Heart left ventricle (tissue), 16 donors: ENCODE results near the gene LAMA4. TPM values are rescaled to one million over a fixed set of nuclear protein-coding genes. Genes with fewer than 3 reads are reported as not detected.

Experiments used
- ATAC-seq, 4 donors: fragments of 200-7000 bp; cut with Tn5 transposase; one replicate each; pipeline ENCODE4 v1.9.1; 2020 to 2022; ENCODE audit warnings: moderate library complexity in 4 of 4, mild to moderate bottlenecking in 3 of 4, moderate number of reproducible peaks in 1 of 4
- DNase-seq, 5 donors: peaks; one replicate each; pipeline ENCODE4 v3.0.0-alpha.2; 2020
- H3K27ac ChIP-seq, 12 donors: fragments of 200-600 bp; sonication (generic) in 4 of 12; one replicate each; pipeline versions ENCODE4 v1.5.0 to v1.8.0; 2016 to 2022; ENCODE audit warnings: mild to moderate bottlenecking in 2 of 12
- H3K27me3 ChIP-seq, 9 donors: fragments of 200-600 bp; sonication (generic) in 2 of 9; one replicate each; pipeline versions ENCODE4 v1.5.1 to v1.8.0; 2016 to 2022; ENCODE audit warnings: mild to moderate bottlenecking in 3 of 9
- H3K36me3 ChIP-seq, 9 donors: fragments of 200-600 bp; sonication (generic) in 2 of 9; one replicate each; pipeline versions ENCODE4 v1.5.0 to v1.8.0; 2018 to 2022; ENCODE audit warnings: mild to moderate bottlenecking in 2 of 9
- H3K4me1 ChIP-seq, 12 donors: fragments of 200-600 bp; sonication (generic) in 4 of 12; one replicate each; pipeline versions ENCODE4 v1.5.0 to v1.8.0; 2016 to 2022; ENCODE audit warnings: mild to moderate bottlenecking in 3 of 12
- H3K4me3 ChIP-seq, 12 donors: fragments of 200-600 bp; sonication (generic) in 4 of 12; one replicate each; pipeline versions ENCODE4 v1.5.0 to v1.8.0; 2017 to 2022; ENCODE audit warnings: mild to moderate bottlenecking in 9 of 12, moderate library complexity in 4 of 12
- H3K9me3 ChIP-seq, 12 donors: fragments of 200-600 bp; sonication (generic) in 4 of 12; one replicate each; pipeline versions ENCODE4 v1.5.0 to v1.8.0; 2016 to 2022; ENCODE audit warnings: mild to moderate bottlenecking in 1 of 12
- CTCF ChIP-seq, 12 donors: fragments of 200-600 bp; sonication (generic) in 4 of 12; IDR thresholded peaks; one replicate each; pipeline versions ENCODE4 v1.5.0 to v1.8.0; 2018 to 2022; ENCODE audit warnings: antibody characterized with exemption in 12 of 12, mild to moderate bottlenecking in 5 of 12
- POLR2A ChIP-seq, 2 donors: fragments of 450-650 bp; IDR thresholded peaks; one replicate each; pipeline ENCODE4 v1.6.1; 2017; ENCODE audit warnings: antibody characterized with exemption in 2 of 2, mild to moderate bottlenecking in 2 of 2, moderate library complexity in 2 of 2
- WGBS, 4 donors: extraction: QIAGEN DNeasy Blood & Tissue Kit in 2 of 4; methylation state at CpG; one replicate each; pipeline versions ENCODE4 v1.1.5 to v1.1.7; 2013 to 2018; 5-methylcytosine and 5-hydroxymethylcytosine counted together
- intact Hi-C, 10 donors: fragments of 100-400 bp; cut with DNase I; formaldehyde crosslinking; loops; one replicate each; pipeline versions ENCODE4 v1.11.1 to v1.14.2; 2022
- polyA plus RNA-seq, 2 donors: library from polyadenylated mRNA; stranded (reverse); fragments of 200-250 nt; gene quantifications; one replicate each; pipeline ENCODE4 v1.2.3, GENCODE V29; 2013
- total RNA-seq, 9 donors: library from RNA; depleted of rRNA in 2 of 9; stranded (reverse); fragments of >200 nt in 2 of 9; fragmentation: NEBNext Ultra II Directional in 3 of 9; extraction: Animal tissue kit (Norgen Biotek cat#: 25700) in 3 of 9; gene quantifications; one replicate each; pipeline versions ENCODE4 v1.1.0 to v1.2.4, GENCODE V29; 2016 to 2023
- donor health status: ischemic (EF 13 %, LVEDD 7.1; RV severe dilation, severe dysfunction).
- donor health status: healthy with polysubstance abuse.
- donor health status: DM: no; HTN: yes; CAD: no.
- donor health status: DM: no; HTN: no; CAD: no.
- donor health status: ischemic (EF 25% LVEDD 6.9; RV normal size, moderate dysfunction).
- donor health status: ischemic (EF 25% LVEDD 5.7; RV mildly dilated, moderate dysfunction).
- donor health status: healthy.
- donor health status: DM: yes; HTN: yes; CAD: no.
- donor health status: ischemic (EF 35%, LVEDD 5.7; RV mildly dilated, moderate dysfunction).
- donor health status: nonischemic (EF 11% LVEDD 7.7; RV severe dilation, severe dysfunction).
- donor health status: DM: yes; HTN: yes; CAD: no.
- donor health status: PGD.
- donor health status: ischemic (EF 29% LVEDD 5.4; RV normal size, mild dysfunction).
- donor health status: nonischemic (EF 23%, LVEDD 6.1; RV moderate dilation, normal function).

Gene LAMA4
- total and polyA plus RNA-seq, 11 donors, result 23.8 to 132 (median 56.9) TPM

- H3K4me1 ChIP-seq, result peaks cover 0 to 72% (median 29%) of the 10 kb centered on the region in 12 donors
- peaks cover 0 to 68% (median 22%) of the 10 kb centered on the region in 9 donors for H3K36me3 ChIP-seq
- TF ChIP-seq CTCF (IDR thresholded peaks at IDR 0.05), result no peak
- ATAC-seq, result no peak
- DNase-seq, result no peak
- no peaks in the 10 kb centered on the region for H3K27me3 ChIP-seq
- WGBS, 4 donors, result 46 to 92% (median 66%) methylated on average over 1 of the region's 1 CpG
- peak overlapping the region in 8 of 12 donors; percentile 3 to 49 (median 30) for H3K27ac ChIP-seq
- no peaks in the 10 kb centered on the region for H3K9me3 ChIP-seq
- H3K4me3 ChIP-seq, result no peak overlapping the region
- intact Hi-C loops, result loop anchor here in 4 of 10 donors (5.0 to 10.0 kb wide), 3 partner anchors 59 to 84 kb away; partner anchors contain the start of gene LAMA4 (in 3 of the 4)
Observed at GRCh38 chr6:112193535-112194051, 60.8 kb downstream of the LAMA4 start.

- DNase-seq, result peak in 2 of 5 donors; percentile 32
- H3K27ac ChIP-seq, result peak overlapping the region in 6 of 12 donors; percentile 3 to 49 (median 39)
Observed at GRCh38 chr6:112193117-112193516, 61.2 kb downstream of the LAMA4 start.

GRCh38 chr6:112191509-112192020 is 62.8 kb downstream of the LAMA4 start:
- Histone ChIP-seq H3K27ac (peak overlapping the region in 1 of 12 donors; percentile 28), H3K4me3 (no peak overlapping the region), H3K36me3 (peaks cover 3 to 73% (median 40%) of the 10 kb centered on the region in 9 donors), H3K27me3 (no peaks in the 10 kb centered on the region), H3K4me1 (peaks cover 0 to 54% (median 12%) of the 10 kb centered on the region in 12 donors), H3K9me3 (no peaks in the 10 kb centered on the region)
- DNase-seq (no peak), ATAC-seq (no peak)
- WGBS, 4 donors, result 87 to 96% (median 91%) methylated on average over 7 of the region's 7 CpGs
- TF ChIP-seq CTCF (IDR thresholded peaks at IDR 0.05) (no peak), POLR2A (IDR thresholded peaks at IDR 0.05) (no peak)
- intact Hi-C loops, result loop anchor here in 4 of 10 donors (5.0 to 10.0 kb wide), 3 partner anchors 61 to 86 kb away; partner anchors contain the start of gene LAMA4 (in 3 of the 4)

More at GRCh38 chr6:112193117-112193516, 61.2 kb downstream of the LAMA4 start:
- Histone ChIP-seq H3K36me3 (peaks cover 0 to 68% (median 26%) of the 10 kb centered on the region in 9 donors), H3K9me3 (no peaks in the 10 kb centered on the region), H3K4me3 (no peak overlapping the region), H3K27me3 (no peaks in the 10 kb centered on the region), H3K4me1 (peaks cover 0 to 67% (median 24%) of the 10 kb centered on the region in 12 donors)
- peak; percentile 40 to 66 (median 56) for ATAC-seq
- intact Hi-C loops, result loop anchor here in 4 of 10 donors (5.0 to 10.0 kb wide), 3 partner anchors 59 to 84 kb away; partner anchors contain the start of gene LAMA4 (in 3 of the 4)
- TF ChIP-seq POLR2A (IDR thresholded peaks at IDR 0.05) (no peak), CTCF (IDR thresholded peaks at IDR 0.05) (no peak)

DNA sequence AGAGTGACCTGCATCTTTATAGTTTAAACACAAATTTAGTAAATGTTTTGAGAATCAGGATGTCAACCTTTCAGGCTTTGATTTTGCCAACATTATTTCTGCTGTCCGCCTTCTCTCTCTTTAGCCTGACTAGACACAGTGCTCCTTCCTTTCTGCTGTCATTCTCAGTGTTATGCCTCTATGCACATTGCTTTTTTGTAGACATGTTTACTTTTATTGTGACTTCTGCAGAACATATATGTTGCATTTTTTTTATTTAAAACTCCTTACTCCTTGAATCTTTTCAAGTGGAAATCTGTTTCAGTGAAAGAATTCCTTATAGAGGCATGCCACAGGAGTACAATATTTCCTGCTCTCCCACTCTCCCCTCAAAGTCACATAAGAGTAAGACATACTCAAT is 64.2 kb downstream of the LAMA4 start:
- whole genome bisulfite sequencing, 4 donors, result 92 to 100% (median 94%) methylated on average over 1 of the region's 1 CpG
- intact Hi-C loops, result loop anchor here in 4 of 10 donors (5.0 to 10.0 kb wide), 3 partner anchors 62 to 87 kb away; partner anchors contain the start of gene LAMA4 (in 3 of the 4)
- H3K4me1 ChIP-seq, result peaks cover 0 to 46% (median 10%) of the 10 kb centered on the region in 12 donors
- H3K4me3 ChIP-seq, result no peak overlapping the region
- no peaks in the 10 kb centered on the region for H3K9me3 ChIP-seq
- H3K36me3 ChIP-seq, result peaks cover 3 to 80% (median 50%) of the 10 kb centered on the region in 9 donors
- TF ChIP-seq CTCF (IDR thresholded peaks at IDR 0.05) (no peak), POLR2A (IDR thresholded peaks at IDR 0.05) (no peak)
- DNase-seq (no peak), ATAC-seq (no peak)
- H3K27ac ChIP-seq, result peak overlapping the region in 2 of 12 donors; percentile 28 to 52
- H3K27me3 ChIP-seq, result no peaks in the 10 kb centered on the region
